Endothelial cell (in vitro differentiated cells): ENCODE results near the gene IGF2BP3. TPM values are rescaled to one million over a fixed set of nuclear protein-coding genes. Genes with fewer than 3 reads are reported as not detected.

Experiments used
- DNase-seq: peaks from one replicate; pipeline ENCODE4 v3.0.0; 2021; ENCODE audit warnings: low spot score
- H3K27ac Mint-ChIP-seq: one replicate; pipeline ENCODE4 v1.8.0; 2021; ENCODE audit warnings: mixed read lengths, inconsistent platforms; ENCODE audit not compliant: unreplicated experiment
- H3K27me3 Mint-ChIP-seq: one replicate; pipeline ENCODE4 v1.8.0; 2021; ENCODE audit warnings: mild to moderate bottlenecking, moderate library complexity, mixed read lengths, inconsistent platforms; ENCODE audit not compliant: unreplicated experiment
- H3K36me3 Mint-ChIP-seq: one replicate; pipeline ENCODE4 v1.8.0; 2021; ENCODE audit warnings: mild to moderate bottlenecking, low read depth, mixed read lengths, inconsistent platforms; ENCODE audit not compliant: unreplicated experiment
- H3K4me1 Mint-ChIP-seq: one replicate; pipeline ENCODE4 v1.8.0; 2021; ENCODE audit warnings: mild to moderate bottlenecking, mixed read lengths, inconsistent platforms; ENCODE audit not compliant: unreplicated experiment
- H3K4me3 Mint-ChIP-seq: one replicate; pipeline ENCODE4 v1.8.0; 2021; ENCODE audit warnings: mild to moderate bottlenecking, mixed read lengths, inconsistent platforms; ENCODE audit not compliant: unreplicated experiment
- H3K9me3 Mint-ChIP-seq: one replicate; pipeline ENCODE4 v1.8.0; 2021; ENCODE audit warnings: mixed read lengths, inconsistent platforms; ENCODE audit not compliant: unreplicated experiment
- total RNA-seq: library from RNA; stranded (reverse); fragmentation: NEBNext Ultra II Directional; extraction: Animal tissue kit (Norgen Biotek cat#: 25700); gene quantifications from one replicate; pipeline ENCODE4 v1.2.1, GENCODE V29; 2021; ENCODE audit not compliant: unreplicated experiment
- TF ChIP-seq, protein P1 (sequence below): fragments of 200-600 bp; sonication (generic); IDR thresholded peaks from one replicate; pipeline ENCODE4 v1.5.0; 2021; ENCODE audit warnings: antibody characterized with exemption; ENCODE audit not compliant: unreplicated experiment

Gene IGF2BP3
- total RNA-seq, 1 donor from 2014 or later = 92.8 TPM

DNA sequence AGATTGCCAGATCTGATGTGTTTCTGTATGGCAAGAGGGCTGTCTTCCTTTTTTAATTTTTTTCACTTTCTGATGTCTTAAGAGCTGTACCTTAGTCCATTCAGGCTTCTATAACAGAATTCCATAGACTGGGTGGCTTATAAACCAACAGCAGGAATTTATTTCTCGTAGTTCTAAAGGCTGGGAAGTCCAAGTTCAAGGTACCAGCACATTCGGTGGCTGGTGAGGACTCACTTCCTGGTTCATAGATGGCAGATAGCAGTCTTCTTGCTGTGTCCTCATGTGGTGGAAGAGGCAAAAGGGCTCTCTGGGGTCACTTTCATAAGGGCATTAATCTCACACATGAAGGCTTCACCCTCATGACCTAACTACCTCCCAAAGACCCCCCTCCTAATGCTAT, 202.9 kb downstream of the IGF2BP3 start:
- Mint-ChIP-seq H3K27ac (no peak overlapping the region), H3K27me3 (peaks cover 4% of the 10 kb centered on the region)

DNA sequence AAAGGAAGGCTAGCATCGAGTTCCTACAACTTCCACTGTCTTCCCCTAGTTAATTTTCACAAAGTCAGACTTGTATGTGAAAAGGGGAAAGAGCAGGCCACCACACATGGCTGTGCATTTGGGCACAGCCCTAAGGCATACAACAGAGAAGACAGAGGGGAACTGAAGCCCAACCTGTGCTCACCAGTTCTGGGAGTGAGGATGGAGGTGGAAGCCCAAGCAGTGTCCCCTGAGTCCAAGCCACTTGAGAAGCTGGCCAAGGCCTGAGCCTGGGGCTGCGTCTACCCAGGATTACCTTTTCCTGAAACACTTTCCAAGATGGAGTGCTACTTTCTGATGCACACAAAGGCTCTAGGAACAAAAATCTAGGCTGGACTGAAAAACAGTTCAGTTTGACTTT, 203.4 kb downstream of the IGF2BP3 start:
- no peaks in the 10 kb centered on the region for H3K4me1 Mint-ChIP-seq
- TF ChIP-seq, protein P1, sequence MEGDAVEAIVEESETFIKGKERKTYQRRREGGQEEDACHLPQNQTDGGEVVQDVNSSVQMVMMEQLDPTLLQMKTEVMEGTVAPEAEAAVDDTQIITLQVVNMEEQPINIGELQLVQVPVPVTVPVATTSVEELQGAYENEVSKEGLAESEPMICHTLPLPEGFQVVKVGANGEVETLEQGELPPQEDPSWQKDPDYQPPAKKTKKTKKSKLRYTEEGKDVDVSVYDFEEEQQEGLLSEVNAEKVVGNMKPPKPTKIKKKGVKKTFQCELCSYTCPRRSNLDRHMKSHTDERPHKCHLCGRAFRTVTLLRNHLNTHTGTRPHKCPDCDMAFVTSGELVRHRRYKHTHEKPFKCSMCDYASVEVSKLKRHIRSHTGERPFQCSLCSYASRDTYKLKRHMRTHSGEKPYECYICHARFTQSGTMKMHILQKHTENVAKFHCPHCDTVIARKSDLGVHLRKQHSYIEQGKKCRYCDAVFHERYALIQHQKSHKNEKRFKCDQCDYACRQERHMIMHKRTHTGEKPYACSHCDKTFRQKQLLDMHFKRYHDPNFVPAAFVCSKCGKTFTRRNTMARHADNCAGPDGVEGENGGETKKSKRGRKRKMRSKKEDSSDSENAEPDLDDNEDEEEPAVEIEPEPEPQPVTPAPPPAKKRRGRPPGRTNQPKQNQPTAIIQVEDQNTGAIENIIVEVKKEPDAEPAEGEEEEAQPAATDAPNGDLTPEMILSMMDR = no peak
- H3K4me3 Mint-ChIP-seq = no peak overlapping the region
- no peaks in the 10 kb centered on the region for H3K9me3 Mint-ChIP-seq
- no peak overlapping the region for H3K27ac Mint-ChIP-seq
- H3K27me3 Mint-ChIP-seq = peaks cover 1% of the 10 kb centered on the region
- no peaks in the 10 kb centered on the region for H3K36me3 Mint-ChIP-seq
- DNase-seq = no peak

More for the DNA sequence above, 202.9 kb downstream of the IGF2BP3 start:
- TF ChIP-seq, protein P1 = no peak
- no peak overlapping the region for H3K4me3 Mint-ChIP-seq
- H3K9me3 Mint-ChIP-seq = no peaks in the 10 kb centered on the region
- H3K36me3 Mint-ChIP-seq = no peaks in the 10 kb centered on the region
- H3K4me1 Mint-ChIP-seq = no peaks in the 10 kb centered on the region
- DNase-seq = no peak

DNA sequence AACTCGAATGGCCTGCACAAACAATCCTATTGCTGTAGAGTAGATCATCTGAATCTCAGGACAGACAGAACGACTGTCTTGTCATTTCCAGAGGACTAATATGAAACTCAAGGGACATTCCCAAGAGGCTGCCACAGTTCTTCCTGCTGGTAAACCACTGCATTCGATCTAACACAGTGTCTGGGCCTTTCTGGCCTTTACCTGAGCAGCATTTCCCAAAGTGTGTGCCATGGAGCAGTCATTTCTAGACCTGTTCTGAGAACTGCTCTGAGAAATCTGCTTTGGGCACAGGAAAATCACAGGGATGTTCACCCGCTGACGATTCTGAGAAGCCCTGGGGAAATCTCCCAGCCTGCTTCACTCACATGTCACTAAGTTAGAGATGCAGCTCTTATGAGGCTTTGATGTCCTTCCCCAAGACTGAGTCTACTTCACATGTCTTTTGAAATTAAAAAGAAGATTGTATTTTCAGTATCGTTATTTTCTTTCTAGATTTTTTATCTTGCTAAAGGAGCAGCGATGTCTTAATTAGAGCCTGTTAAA, 205.3 kb downstream of the IGF2BP3 start:
- H3K27me3 Mint-ChIP-seq = no peaks in the 10 kb centered on the region
- TF ChIP-seq, protein P1 = no peak
- no peak for DNase-seq
- no peaks in the 10 kb centered on the region for H3K36me3 Mint-ChIP-seq
- no peak overlapping the region for H3K27ac Mint-ChIP-seq
- H3K4me1 Mint-ChIP-seq = no peaks in the 10 kb centered on the region
- no peak overlapping the region for H3K4me3 Mint-ChIP-seq
- H3K9me3 Mint-ChIP-seq = no peaks in the 10 kb centered on the region

DNA sequence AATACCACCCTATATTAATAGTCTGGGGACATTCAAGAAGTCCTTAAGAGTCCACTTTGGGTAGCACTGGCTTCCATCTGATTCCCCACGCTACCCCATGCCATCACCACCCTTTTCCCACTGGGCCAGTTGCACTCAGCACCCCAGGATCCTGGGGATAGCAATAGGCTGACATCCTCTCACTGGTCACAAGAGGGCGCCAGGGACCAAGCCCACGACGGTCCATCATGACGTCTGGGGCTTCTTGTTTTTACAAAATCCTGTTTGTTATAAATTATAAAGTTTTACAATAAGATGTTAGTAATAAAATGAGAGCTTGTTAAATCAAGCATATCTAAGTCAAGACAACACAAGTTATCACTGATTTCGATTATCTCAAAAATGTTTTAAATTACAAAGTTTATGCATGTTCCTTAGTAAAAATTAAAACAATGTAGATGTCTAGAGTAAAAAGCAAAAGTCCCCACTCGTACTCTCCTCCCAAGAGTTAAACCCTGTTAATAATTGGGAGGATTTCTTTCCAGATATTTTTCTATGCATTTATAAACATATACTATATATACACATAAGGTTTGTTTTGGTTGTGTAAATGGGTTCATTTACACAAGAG, 208.3 kb downstream of the IGF2BP3 start:
- Mint-ChIP-seq H3K4me1 (no peaks in the 10 kb centered on the region), H3K27ac (no peak overlapping the region), H3K9me3 (no peaks in the 10 kb centered on the region), H3K36me3 (no peaks in the 10 kb centered on the region), H3K4me3 (no peak overlapping the region), H3K27me3 (no peaks in the 10 kb centered on the region)
- DNase-seq = peak; percentile 68
- TF ChIP-seq, protein P1 = peak; percentile 86

DNA sequence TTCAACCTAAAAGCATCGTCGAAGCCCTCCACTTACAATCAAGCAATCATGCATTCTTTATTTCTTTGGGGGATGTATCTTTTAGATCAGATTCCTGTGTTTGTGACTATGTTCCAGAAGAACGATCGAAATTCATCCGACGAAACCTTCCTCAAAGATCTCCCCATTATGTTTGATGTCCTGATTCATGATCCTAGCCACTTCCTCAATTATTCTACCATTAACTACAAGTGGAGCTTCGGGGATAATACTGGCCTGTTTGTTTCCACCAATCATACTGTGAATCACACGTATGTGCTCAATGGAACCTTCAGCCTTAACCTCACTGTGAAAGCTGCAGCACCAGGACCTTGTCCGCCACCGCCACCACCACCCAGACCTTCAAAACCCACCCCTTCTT, 209.9 kb downstream of the IGF2BP3 start:
- Mint-ChIP-seq H3K27ac (no peak overlapping the region), H3K4me1 (no peaks in the 10 kb centered on the region), H3K4me3 (no peak overlapping the region), H3K36me3 (no peaks in the 10 kb centered on the region), H3K27me3 (no peaks in the 10 kb centered on the region), H3K9me3 (no peaks in the 10 kb centered on the region)
- no peak for DNase-seq
- TF ChIP-seq, protein P1 = no peak

Other genes with a start within 250 kb of the IGF2BP3 start
- gene GPNMB, start 223.7 kb downstream of the IGF2BP3 start, total RNA-seq = 0.49 TPM
- 41.5 TPM for gene MALSU1, start 171.2 kb downstream of the IGF2BP3 start, total RNA-seq
- 107 TPM for gene TRA2A, start 61.5 kb upstream of the IGF2BP3 start, total RNA-seq
- 10.2 TPM for gene CCDC126, start 126.9 kb upstream of the IGF2BP3 start, total RNA-seq
- 7.3 TPM for gene FAM221A, start 209.7 kb upstream of the IGF2BP3 start, total RNA-seq
- 0.33 TPM for gene STK31, start 239.7 kb upstream of the IGF2BP3 start, total RNA-seq